ENCODE data around the gene MORC4. TPM values are rescaled to one million over a fixed set of nuclear protein-coding genes. Genes with fewer than 3 reads are reported as not detected.
A peak's percentile ranks its signal among the peaks of the same experiment; 100 is the strongest.

The MORC4 gene
- total and polyA plus RNA-seq, 8 donors, result 1.3 to 33.8 (median 6.6) TPM

- Histone ChIP-seq H3K36me3 (no peaks in the 10 kb centered on the region), H3K4me3 (no peak overlapping the region), H3K9me3 (no peaks in the 10 kb centered on the region), H3K27ac (no peak overlapping the region), H3K27me3 (peaks cover 0 to 7% (median 0%) of the 10 kb centered on the region in 3 donors), H3K4me1 (no peaks in the 10 kb centered on the region)
- 57 to 85% (median 66%) methylated on average over 4 of the region's 4 CpGs for WGBS, 5 donors
- intact Hi-C loops (cut with DNase I; ENCODE audit: low total_unique reads), result no loop called here
- no peak for TF ChIP-seq EP300 (IDR thresholded peaks at IDR 0.05)
- DNase-seq, result no peak
Observed at GRCh38 chrX:106901781-106902219, 98.2 kb downstream of the MORC4 start.

- Histone ChIP-seq H3K36me3 (no peaks in the 10 kb centered on the region), H3K27ac (no peak overlapping the region), H3K4me3 (no peak overlapping the region), H3K9me3 (no peaks in the 10 kb centered on the region), H3K4me1 (no peaks in the 10 kb centered on the region), H3K27me3 (peaks cover 0 to 7% (median 0%) of the 10 kb centered on the region in 3 donors)
- intact Hi-C loops (cut with DNase I; ENCODE audit: low total_unique reads), result no loop called here
- DNase-seq, result no peak
- TF ChIP-seq EP300 (IDR thresholded peaks at IDR 0.05) (no peak), CTCF (IDR thresholded peaks at IDR 0.05) (no peak), POLR2AphosphoS5 (IDR thresholded peaks at IDR 0.05) (no peak), POLR2A (IDR thresholded peaks at IDR 0.05) (no peak)
- 51 to 68% (median 62%) methylated on average over 3 of the region's 3 CpGs for whole genome bisulfite sequencing, 5 donors
Observed at GRCh38 chrX:106901341-106901740, 98.7 kb downstream of the MORC4 start.

GRCh38 chrX:106899841-106900240 is 100.2 kb downstream of the MORC4 start:
- no peaks in the 10 kb centered on the region for H3K9me3 ChIP-seq
- TF ChIP-seq POLR2AphosphoS5 (IDR thresholded peaks at IDR 0.05), result no peak
- TF ChIP-seq CTCF (IDR thresholded peaks at IDR 0.05), result no peak
- TF ChIP-seq EP300 (IDR thresholded peaks at IDR 0.05), result no peak
- TF ChIP-seq POLR2A (IDR thresholded peaks at IDR 0.05), result no peak
- H3K4me3 ChIP-seq, result no peak overlapping the region
- H3K36me3 ChIP-seq, result no peaks in the 10 kb centered on the region
- WGBS, 5 donors, result 81 to 100% (median 90%) methylated on average over 1 of the region's 1 CpG
- DNase-seq, result no peak
- no peak overlapping the region for H3K27ac ChIP-seq
- intact Hi-C loops (cut with DNase I; ENCODE audit: low total_unique reads), result no loop called here
- peaks cover 0 to 5% (median under 1%) of the 10 kb centered on the region in 4 donors for H3K4me1 ChIP-seq
- peaks cover 0 to 15% (median 0%) of the 10 kb centered on the region in 3 donors for H3K27me3 ChIP-seq

- Histone ChIP-seq H3K9me3 (no peaks in the 10 kb centered on the region), H3K27ac (no peak overlapping the region), H3K27me3 (peaks cover 0 to 20% (median 0%) of the 10 kb centered on the region in 3 donors), H3K4me1 (peaks cover 0 to 11% (median 4%) of the 10 kb centered on the region in 4 donors), H3K36me3 (no peaks in the 10 kb centered on the region), H3K4me3 (no peak overlapping the region)
- intact Hi-C loops (cut with DNase I; ENCODE audit: low total_unique reads), result no loop called here
- no peak for DNase-seq
- TF ChIP-seq CTCF (IDR thresholded peaks at IDR 0.05), result no peak
- TF ChIP-seq EP300 (IDR thresholded peaks at IDR 0.05), result no peak
- TF ChIP-seq POLR2A (IDR thresholded peaks at IDR 0.05), result no peak
- TF ChIP-seq POLR2AphosphoS5 (IDR thresholded peaks at IDR 0.05), result no peak
- 53 to 65% (median 60%) methylated on average over 2 of the region's 2 CpGs for WGBS, 5 donors
Observed at GRCh38 chrX:106899276-106899675, 100.7 kb downstream of the MORC4 start.

GRCh38 chrX:106898462-106898861 is 101.5 kb downstream of the MORC4 start:
- intact Hi-C loops (cut with DNase I; ENCODE audit: low total_unique reads), result no loop called here
- H3K9me3 ChIP-seq, result no peaks in the 10 kb centered on the region
- no peak overlapping the region for H3K4me3 ChIP-seq
- peaks cover 0 to 11% (median 4%) of the 10 kb centered on the region in 4 donors for H3K4me1 ChIP-seq
- peak in 1 of 2 donors; percentile 70 for DNase-seq
- H3K36me3 ChIP-seq, result no peaks in the 10 kb centered on the region
- WGBS, 5 donors, result 3 to 47% (median 16%) methylated on average over 1 of the region's 1 CpG
- H3K27ac ChIP-seq, result no peak overlapping the region
- peaks cover 0 to 20% (median 0%) of the 10 kb centered on the region in 3 donors for H3K27me3 ChIP-seq
- TF ChIP-seq EP300 (IDR thresholded peaks at IDR 0.05) (no peak), POLR2AphosphoS5 (IDR thresholded peaks at IDR 0.05) (no peak), CTCF (IDR thresholded peaks at IDR 0.05) (peak in 3 of 7 experiments; percentile 11 to 45 (median 23)), POLR2A (IDR thresholded peaks at IDR 0.05) (no peak)
